Right ventricle myocardium inferior (tissue), 1 donor: Measurements from ENCODE around the gene SEMA4F. TPM values are rescaled to one million over a fixed set of nuclear protein-coding genes. Genes with fewer than 3 reads are reported as not detected.

Experiments used
- ATAC-seq: fragments of 200-7000 bp; cut with Tn5 transposase; one replicate; pipeline ENCODE4 v1.9.1; 2020; ENCODE audit warnings: mild to moderate bottlenecking, moderate library complexity
- DNase-seq: peaks from one replicate; pipeline ENCODE4 v3.0.0; 2021; ENCODE audit errors: missing footprints
- intact Hi-C: fragments of 100-400 bp; cut with DNase I; formaldehyde crosslinking; loops from one replicate; pipeline ENCODE4 v1.11.0; 2022
- total RNA-seq: library from RNA; stranded (reverse); fragmentation: NEBNext Ultra II Directional; extraction: Animal tissue kit (Norgen Biotek cat#: 25700); gene quantifications from one replicate; pipeline ENCODE4 v1.2.1, GENCODE V29; 2021
- donor health status: DM: no; HTN: yes; CAD: no; lungs with severe emphysema.

Gene SEMA4F
- total RNA-seq, 1 donor from 2014 or later, result 3.7 TPM

DNA sequence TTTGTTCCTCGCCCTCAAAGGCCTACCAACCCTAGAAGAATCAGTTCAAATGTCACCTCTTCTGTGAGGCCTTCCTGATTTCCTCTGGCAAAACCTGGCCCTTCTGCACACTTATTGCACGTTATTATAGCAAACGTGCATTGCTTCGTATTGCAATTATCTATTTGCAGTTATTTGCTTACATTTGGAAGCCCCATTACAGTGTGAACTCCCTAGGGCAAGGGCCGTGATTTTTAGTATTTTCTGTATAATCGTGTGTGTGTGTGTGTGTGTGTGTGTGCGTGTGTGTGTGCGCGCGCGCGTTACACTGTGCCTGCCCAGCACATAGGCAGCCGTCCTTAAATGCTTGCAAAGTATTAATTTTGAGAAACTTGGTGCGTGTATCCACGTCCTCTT lies 460 bp upstream of the SEMA4F start:
- intact Hi-C loops, result loop anchor here (10.0 kb wide), 1 partner anchor 149 kb away; the partner anchor contains the start of gene PCGF1

DNA sequence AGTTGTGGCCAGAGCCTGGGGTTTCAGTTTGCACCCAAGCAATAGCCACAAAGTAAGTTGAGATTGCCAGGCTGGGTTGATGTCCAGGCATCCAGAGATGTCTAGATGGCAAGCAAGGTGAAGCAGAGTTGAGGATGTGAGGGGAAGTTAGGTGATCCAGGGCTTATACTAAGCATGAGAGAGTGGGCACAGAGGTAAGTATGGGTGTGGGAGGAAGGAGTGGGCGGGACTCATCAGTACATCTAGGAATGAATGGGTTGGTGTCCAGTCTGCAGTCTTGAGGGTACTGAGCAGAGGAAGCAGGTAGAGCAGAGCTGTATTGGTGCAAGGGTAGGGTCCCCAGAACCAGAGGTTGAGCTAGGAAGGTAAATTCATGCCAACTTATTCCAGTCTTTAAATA lies 1.5 kb downstream of the SEMA4F start:
- DNase-seq, result no peak
- intact Hi-C loops, result loop anchor here (10.0 kb wide), 1 partner anchor 151 kb away; the partner anchor contains the start of gene PCGF1
- no peak for ATAC-seq

More for the DNA sequence above, 460 bp upstream of the SEMA4F start:
- DNase-seq (no peak), ATAC-seq (peak; percentile 0)

DNA sequence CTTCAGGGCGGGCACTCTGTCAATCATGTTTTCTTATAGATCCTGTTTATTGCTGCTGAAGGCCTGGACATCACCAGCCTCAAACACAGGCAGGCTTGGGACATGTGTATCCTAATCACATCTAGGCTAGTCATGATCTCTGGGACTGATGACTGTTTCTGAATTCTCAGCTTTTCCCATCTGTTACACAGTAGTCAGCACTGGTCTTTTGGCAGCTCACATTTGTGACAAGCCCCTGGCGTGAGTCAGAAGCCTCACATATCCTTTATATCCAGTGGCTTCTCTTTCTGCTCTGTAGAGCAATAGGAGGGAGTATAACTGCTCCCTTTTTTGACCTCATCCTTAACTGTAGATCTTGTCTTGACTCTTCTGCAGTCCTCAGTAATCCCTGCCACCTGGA lies 4.5 kb downstream of the SEMA4F start:
- DNase-seq (no peak), ATAC-seq (no peak)
- intact Hi-C loops, result loop anchor here (10.0 kb wide), 1 partner anchor 154 kb away; the partner anchor contains the start of gene PCGF1

DNA sequence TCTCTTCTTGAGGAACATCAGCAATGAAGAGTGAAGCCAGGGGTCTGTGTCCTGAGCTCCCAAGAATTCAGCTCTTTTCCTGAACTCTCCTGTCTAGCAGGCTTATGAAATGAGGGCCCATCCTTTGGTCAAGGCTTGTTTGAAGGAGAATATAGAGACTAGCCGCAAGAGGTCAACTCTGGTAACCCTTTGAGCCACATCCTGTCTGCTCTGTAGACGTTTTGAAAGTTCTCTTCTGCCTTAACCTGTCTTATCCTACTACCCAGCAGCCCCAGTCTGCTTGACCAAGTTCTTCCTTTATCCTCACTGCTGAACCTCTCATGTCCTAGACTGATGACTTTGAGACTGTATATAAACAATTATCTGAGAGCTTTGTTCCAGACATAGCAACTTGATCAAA lies 5.4 kb downstream of the SEMA4F start:
- DNase-seq (no peak), ATAC-seq (no peak)
- intact Hi-C loops, result loop anchor here (10.0 kb wide), 1 partner anchor 155 kb away; the partner anchor contains the start of gene PCGF1

DNA sequence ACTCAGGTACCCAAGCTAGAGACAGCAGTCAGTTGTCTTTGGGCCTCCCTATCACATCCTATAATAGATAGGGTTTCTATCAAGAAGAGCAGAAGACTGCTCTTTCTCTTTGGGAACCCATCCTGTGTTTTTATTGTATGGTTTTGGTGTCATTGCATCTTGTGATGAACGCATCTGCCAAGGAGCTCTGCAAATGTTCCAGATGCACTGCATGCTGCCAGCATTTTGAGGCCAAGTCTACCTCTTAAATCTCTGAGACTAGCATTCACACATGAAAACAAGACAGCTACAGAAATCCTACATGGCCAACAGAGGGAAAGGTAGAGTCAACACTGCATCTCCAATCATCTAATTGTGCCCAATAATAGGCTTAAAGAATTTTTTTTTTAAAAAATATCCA lies 14.0 kb downstream of the SEMA4F start:
- intact Hi-C loops, result no loop called here
- DNase-seq (no peak), ATAC-seq (no peak)

DNA sequence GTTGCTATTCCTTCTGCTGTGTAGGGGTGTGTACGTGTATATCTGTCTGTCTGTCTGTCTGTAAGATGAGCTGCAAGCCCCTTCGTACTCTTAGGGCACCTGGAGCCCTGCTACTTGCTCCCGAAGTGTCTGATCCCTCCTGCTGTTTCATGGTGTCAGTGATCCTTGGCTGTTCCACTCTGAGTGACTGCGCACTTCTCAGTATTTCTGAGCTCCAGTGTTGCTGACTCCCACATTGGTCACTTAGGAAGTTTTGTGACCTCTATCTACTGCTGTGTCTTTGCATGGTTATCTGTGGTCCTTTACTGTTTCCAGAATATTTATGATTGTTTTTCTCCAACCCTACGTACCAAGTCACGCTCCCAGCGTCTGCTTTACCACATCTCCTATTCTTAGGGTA lies 16.2 kb downstream of the SEMA4F start:
- ATAC-seq (no peak), DNase-seq (no peak)
- intact Hi-C loops, result no loop called here

DNA sequence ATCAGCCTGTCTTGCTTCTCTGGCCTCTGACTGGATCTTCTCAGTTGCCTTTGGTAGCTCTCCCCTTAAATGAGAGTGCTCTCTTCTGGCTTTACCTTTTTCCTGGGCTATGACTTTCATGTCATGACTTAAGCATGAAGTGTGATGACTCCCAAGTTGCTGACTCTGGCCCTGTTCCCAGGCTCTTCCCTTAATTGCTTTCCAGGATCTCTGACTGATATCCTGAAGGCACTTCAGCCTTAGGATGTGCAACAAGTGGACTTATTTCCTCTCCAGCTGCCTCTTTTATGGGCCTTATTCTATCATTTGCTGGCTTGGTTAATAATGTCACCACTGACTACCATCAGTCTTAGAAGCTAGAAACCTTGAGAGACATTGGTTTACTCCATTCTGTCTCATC lies 17.4 kb downstream of the SEMA4F start:
- intact Hi-C loops, result no loop called here

DNA sequence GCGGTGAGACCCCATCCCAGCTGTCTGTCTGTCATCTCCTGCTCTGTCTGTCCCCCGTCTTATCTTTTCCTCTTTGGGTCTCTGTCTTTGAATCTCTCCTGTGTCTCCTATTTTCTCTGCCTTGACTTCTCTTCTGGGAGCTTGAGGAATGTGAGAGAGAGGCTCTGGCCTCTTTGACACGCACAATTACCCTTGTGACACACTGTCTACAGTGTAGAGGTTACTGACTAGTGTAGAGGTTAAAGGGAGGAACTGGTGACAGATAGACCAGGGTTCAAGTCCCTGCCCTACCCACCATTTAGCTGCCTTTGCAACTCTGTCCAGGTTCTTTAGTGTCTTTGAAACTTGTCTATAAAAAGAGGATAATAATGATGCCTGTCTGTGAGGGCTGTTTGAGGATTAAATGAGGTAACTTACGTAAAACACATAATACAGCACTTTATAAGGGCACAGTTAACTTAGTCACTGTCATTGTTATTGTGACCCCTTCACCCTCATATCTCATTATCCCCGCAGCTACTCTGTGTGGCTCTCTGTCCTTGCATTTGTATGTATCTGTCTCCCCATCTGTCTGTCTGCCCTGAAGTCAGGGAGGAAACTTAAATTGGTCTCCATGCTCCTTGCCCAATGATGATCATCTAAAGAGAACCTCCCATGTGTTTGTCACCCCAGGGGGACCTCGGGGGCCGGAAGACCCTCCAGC lies 19.9 kb downstream of the SEMA4F start:
- ATAC-seq (no peak), DNase-seq (no peak)
- intact Hi-C loops, result no loop called here

More for the DNA sequence above, 17.4 kb downstream of the SEMA4F start:
- DNase-seq (no peak), ATAC-seq (no peak)

DNA sequence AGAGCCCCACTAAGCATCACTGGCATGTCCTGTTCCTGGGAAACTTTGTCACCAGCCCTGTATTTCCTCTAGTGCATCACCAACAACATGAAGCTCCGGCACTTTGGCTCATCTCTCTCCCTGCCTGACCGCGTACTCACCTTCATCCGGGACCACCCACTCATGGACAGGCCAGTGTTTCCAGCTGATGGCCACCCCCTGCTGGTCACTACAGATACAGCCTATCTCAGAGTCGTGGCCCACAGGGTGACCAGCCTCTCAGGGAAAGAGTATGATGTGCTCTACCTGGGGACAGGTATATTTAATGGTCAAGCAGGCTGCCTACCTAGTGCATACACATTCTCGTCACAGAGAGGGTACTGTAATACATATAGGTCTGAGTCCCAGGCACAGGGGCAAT lies 21.0 kb downstream of the SEMA4F start:
- DNase-seq, result no peak
- intact Hi-C loops, result no loop called here
- no peak for ATAC-seq

DNA sequence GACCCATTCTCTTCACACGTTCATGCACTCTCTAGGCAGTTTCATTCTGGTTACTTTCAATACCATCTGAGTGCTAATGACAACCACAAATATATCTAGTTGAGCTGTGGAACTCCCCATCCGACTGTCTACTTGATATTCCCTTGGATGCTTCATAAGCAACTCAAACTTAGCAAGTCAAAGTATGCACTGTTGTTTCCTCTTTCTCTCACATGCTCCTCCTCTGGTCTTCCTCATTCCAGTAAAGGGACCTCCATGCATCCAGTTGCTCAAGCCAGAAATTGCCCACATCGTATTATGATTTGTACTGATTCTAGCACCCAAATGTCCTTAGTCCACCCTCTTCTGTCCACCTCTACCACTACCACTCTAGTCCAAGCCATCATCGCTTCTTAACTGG lies 22.3 kb downstream of the SEMA4F start:
- no peak for ATAC-seq
- intact Hi-C loops, result no loop called here

DNA sequence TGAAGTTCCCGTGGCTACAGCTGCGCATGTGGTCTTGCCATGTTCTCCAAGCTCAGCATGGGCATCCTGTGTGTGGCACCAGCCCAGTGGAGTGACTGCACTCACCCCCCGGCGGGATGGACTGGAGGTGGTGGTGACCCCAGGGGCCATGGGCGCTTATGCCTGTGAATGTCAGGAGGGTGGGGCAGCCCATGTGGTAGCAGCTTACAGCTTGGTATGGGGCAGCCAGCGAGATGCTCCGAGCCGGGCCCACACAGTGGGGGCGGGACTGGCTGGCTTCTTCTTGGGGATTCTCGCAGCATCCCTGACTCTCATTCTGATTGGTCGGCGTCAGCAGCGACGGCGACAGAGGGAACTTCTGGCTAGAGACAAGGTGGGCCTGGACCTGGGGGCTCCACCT lies 25.6 kb downstream of the SEMA4F start:
- intact Hi-C loops, result loop anchor here (10.0 kb wide), 1 partner anchor 725 kb away; no protein-coding TSS in a partner anchor
- DNase-seq, result no peak
- ATAC-seq, result no peak

More for the DNA sequence above, 22.3 kb downstream of the SEMA4F start:
- no peak for DNase-seq

DNA sequence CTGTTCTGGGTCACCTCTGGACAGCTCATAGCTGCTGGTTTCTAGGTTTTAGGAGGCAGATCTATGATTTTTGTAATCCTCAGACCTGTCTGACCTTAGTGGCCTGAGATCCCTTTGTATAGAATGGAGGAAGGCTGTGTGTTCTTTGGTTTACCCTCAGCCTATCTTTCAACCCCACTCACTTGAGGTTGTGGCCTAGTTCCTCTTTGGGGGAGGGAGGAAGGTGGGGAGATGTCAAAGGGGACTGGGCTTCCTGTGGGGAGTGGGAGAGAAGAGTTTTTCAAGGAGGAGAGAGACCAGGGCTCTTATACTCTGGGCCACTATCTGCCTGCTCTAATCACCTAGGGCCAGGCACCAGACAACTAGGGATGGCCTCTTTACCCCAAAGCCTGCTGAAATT lies 28.5 kb downstream of the SEMA4F start:
- ATAC-seq (no peak), DNase-seq (no peak)
- intact Hi-C loops, result loop anchor here (10.0 kb wide), 1 partner anchor 722 kb away; no protein-coding TSS in a partner anchor

DNA sequence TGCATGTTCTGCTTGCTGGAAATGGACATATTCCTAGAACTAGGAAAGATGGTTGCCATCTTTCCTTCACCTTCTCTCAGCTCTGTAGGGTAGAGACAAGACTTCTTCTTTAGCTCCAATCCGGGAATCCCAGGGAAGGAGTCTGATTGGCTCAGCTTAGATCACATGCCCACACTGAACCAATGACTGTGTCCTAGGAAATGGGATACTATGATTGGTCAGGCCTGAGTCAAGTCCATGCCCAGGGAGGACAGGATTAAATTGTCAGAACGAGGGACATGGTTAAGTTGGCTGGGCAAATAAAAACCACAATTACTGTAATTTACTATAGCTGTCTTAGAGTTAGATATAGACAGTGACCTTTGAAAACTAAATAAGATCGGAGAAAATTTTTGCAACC lies 31.4 kb downstream of the SEMA4F start:
- no peak for ATAC-seq
- intact Hi-C loops, result loop anchor here (10.0 kb wide), 1 partner anchor 719 kb away; no protein-coding TSS in a partner anchor
- DNase-seq, result no peak

DNA sequence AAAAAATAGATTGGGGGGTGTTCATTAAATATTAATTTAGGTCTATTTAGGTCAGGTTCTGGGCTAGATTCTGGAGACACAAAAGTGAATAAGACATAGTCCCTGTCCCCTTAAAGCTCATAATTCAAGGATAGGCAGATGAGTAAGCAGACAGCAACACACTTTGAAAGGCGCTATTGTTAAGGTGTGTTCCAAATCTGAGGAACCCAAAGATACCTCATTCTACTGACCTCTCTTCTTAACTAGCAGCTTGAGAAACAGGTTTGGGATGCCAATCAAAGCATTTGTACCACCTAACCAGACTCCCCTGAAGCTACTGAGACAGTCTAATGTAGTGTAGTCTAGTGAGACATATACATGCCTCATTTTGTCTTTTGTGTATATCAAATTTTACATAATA lies 34.8 kb downstream of the SEMA4F start:
- DNase-seq, result no peak
- ATAC-seq, result no peak
- intact Hi-C loops, result loop anchor here (10.0 kb wide), 1 partner anchor 716 kb away; no protein-coding TSS in a partner anchor

DNA sequence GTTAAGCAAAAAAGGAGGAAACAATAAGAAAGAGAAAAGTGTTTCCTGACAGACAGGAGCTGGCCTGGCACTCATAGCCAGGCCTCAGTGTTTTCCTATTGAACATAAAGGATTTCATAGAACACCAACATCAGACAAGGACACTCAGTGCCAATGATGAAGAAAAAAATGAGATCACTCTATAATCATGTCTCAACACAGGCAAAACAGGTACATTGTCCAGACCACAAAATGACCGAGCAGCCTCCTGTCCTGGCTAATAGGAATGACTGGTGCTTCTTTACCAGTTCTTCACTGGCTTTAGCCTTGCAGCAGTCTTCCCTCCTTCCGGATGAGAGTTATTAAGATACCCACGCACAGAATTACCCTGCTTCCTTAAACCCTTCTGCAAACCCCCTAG lies 35.6 kb downstream of the SEMA4F start:
- no peak for ATAC-seq
- DNase-seq, result no peak
- intact Hi-C loops, result loop anchor here (1.0 to 10.0 kb wide), 2 partner anchors 187 to 715 kb away; no protein-coding TSS in a partner anchor

DNA sequence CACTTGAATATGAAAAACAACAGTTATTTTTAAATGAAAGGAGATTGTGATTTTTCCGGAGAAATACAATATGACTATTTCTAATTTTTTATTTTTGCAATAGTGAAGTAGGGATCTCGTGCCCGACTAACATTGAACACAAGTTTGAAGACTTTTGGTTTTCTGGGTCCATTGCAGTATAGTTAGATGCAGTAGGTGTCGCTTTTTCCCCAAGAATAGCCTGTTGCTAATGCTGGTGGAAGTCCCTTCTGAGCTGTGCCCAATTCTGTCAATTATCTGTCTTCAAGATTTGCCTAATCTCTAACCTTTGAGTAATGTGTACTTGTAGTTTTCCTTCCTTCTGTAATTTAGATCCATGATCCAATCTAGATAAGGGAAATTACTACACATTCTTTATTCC lies 36.5 kb downstream of the SEMA4F start:
- DNase-seq, result no peak
- intact Hi-C loops, result loop anchor here (1.0 kb wide), 1 partner anchor 186 kb away; no protein-coding TSS in a partner anchor
- ATAC-seq, result peak; percentile 69

DNA sequence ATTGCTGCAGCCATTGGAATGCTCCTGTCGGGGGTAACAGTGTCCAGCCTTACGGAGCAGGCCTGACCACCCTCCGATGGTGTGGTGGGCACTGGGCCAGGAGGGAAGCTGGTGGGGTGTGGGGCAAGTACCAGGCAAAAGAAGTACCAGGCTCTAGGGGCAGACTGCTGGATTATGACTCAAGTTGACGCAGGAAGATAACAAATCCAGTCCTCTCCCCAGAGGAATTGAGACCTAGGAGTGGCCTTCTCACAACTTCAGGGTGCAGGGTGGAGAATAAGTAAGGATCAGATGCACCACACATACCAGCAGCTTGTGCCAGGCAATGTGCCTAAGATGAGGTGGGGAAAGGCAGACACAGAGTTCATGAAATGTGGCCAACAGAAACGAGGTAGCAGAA lies 37.9 kb downstream of the SEMA4F start:
- ATAC-seq, result no peak

DNA sequence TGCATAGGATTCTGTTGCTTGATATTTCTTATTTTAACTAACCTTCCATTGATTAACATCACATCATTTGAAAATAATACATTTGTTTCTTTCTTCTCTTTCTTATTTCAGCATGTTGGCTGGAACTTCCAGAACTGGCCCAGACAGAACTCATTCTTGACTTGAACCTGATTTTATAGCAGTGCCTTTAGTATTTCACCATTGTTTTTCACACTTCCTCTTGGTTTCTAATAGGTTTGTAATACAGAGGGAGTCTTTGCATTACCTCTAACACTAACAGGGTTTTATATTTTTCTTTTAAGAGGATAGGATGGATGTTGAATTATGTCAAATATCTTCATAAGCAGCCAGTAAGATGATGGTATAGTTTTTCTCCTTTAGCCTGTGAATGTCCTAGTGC lies 39.2 kb downstream of the SEMA4F start:
- intact Hi-C loops, result no loop called here
- ATAC-seq, result no peak
- no peak for DNase-seq

More for the DNA sequence above, 37.9 kb downstream of the SEMA4F start:
- intact Hi-C loops, result no loop called here
- DNase-seq, result no peak

DNA sequence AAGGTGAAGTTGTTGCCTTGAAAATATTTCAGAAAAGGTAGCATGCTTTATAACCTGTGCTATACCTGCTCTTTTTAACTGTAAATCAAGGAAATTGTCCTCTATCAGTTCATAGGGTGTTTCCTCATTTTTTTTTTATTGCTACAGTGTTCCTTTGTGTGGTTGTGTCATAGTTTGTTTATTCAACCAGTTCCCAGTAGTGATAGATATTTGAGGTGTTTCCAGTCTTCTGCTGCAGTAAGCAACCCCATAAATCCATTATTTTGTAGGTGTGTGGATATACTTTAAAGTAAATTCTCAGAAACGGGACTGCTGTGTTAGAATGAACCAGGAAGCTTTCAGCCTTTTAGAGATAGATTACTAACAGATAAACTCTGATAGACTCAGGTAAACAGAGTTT lies 39.6 kb downstream of the SEMA4F start:
- no peak for ATAC-seq
- intact Hi-C loops, result no loop called here

DNA sequence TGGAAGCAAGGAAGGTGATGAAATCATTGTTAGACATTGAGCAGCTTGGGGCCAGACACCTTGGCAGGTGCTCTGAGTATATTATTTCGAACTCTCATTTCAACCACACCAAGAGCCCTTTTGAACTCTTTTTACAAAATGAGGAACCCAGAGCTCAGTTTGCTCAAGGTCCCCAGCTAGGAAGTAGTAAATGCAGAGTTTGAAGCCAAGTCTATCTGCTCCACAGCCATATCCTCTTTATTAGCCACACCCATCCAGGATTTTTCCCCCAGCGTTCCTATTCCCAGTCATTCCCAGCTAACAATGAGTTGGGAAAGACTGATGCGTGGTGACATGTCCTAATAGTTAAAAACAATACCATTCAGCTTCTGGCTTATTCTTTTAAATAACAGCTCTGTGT lies 40.2 kb downstream of the SEMA4F start:
- ATAC-seq (no peak), DNase-seq (no peak)
- intact Hi-C loops, result no loop called here

More for the DNA sequence above, 39.6 kb downstream of the SEMA4F start:
- DNase-seq, result no peak
